Uterus (tissue), 2 donors: ENCODE results near the gene CDAN1.

Experiments used
- CTCF ChIP-seq, 4 experiments: fragments of 200-600 bp in 2 of 4; fragments of 450-650 bp in 2 of 4; sonication (generic) in 2 of 4; IDR thresholded peaks; one replicate each; pipeline ENCODE4 v1.5.1; 2016 to 2019; ENCODE audit warnings: antibody characterized with exemption in 4 of 4, mild to moderate bottlenecking in 2 of 4, moderate library complexity in 1 of 4
- POLR2A ChIP-seq, 2 donors: fragments of 450-650 bp; IDR thresholded peaks; one replicate each; pipeline ENCODE4 v1.6.1; 2016; ENCODE audit warnings: antibody characterized with exemption in 2 of 2, mild to moderate bottlenecking in 1 of 2, moderate library complexity in 1 of 2

GRCh38 chr15:42728972-42729371, 8.0 kb downstream of the CDAN1 start:
- TF ChIP-seq POLR2A (IDR thresholded peaks at IDR 0.05) (no peak), CTCF (IDR thresholded peaks at IDR 0.05) (no peak)
